Stomach (tissue), 4 donors: Measurements from ENCODE around the gene CCDC80.

Source experiments
- POLR2A ChIP-seq, 4 donors: fragments of 450-650 bp; IDR thresholded peaks; one replicate each; pipeline ENCODE4 v1.6.1; 2016; ENCODE audit warnings: antibody characterized with exemption in 4 of 4, control low read depth in 2 of 4, mild to moderate bottlenecking in 1 of 4, moderate library complexity in 1 of 4
- TF ChIP-seq, protein P1 (sequence below), 7 experiments: fragments of 450-650 bp in 4 of 7; fragments of 200-600 bp in 3 of 7; sonication (generic) in 3 of 7; IDR thresholded peaks; one replicate each; pipeline ENCODE4 v1.5.1; 2016 to 2019; ENCODE audit warnings: antibody characterized with exemption in 7 of 7, control low read depth in 2 of 7, mild to moderate bottlenecking in 1 of 7

GRCh38 chr3:112671930-112672715 is 31.2 kb upstream of the CCDC80 start:
- TF ChIP-seq, protein P1, sequence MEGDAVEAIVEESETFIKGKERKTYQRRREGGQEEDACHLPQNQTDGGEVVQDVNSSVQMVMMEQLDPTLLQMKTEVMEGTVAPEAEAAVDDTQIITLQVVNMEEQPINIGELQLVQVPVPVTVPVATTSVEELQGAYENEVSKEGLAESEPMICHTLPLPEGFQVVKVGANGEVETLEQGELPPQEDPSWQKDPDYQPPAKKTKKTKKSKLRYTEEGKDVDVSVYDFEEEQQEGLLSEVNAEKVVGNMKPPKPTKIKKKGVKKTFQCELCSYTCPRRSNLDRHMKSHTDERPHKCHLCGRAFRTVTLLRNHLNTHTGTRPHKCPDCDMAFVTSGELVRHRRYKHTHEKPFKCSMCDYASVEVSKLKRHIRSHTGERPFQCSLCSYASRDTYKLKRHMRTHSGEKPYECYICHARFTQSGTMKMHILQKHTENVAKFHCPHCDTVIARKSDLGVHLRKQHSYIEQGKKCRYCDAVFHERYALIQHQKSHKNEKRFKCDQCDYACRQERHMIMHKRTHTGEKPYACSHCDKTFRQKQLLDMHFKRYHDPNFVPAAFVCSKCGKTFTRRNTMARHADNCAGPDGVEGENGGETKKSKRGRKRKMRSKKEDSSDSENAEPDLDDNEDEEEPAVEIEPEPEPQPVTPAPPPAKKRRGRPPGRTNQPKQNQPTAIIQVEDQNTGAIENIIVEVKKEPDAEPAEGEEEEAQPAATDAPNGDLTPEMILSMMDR (IDR thresholded peaks at IDR 0.05), result no peak
- TF ChIP-seq POLR2A (IDR thresholded peaks at IDR 0.05), result no peak
